Sigmoid colon (tissue), 4 donors: ENCODE data around the gene EXOC3L1.

ENCODE experiments used
- CTCF ChIP-seq, 4 experiments: fragments of 450-650 bp in 3 of 4; fragments of 200-600 bp in 1 of 4; IDR thresholded peaks; one replicate each; pipeline ENCODE4 v1.5.1; 2016 to 2019; ENCODE audit warnings: antibody characterized with exemption in 4 of 4, mild to moderate bottlenecking in 3 of 4, moderate library complexity in 2 of 4
- EP300 ChIP-seq, 4 donors: sonication (generic); formaldehyde crosslinking; IDR thresholded peaks; one replicate each; pipeline ENCODE4 v1.6.1; 2017; ENCODE audit warnings: antibody characterized with exemption in 4 of 4
- POLR2A ChIP-seq, 2 donors: fragments of 450-650 bp; IDR thresholded peaks; one replicate each; pipeline ENCODE4 v1.6.1; 2016; ENCODE audit warnings: antibody characterized with exemption in 2 of 2, mild to moderate bottlenecking in 2 of 2, moderate library complexity in 2 of 2

DNA sequence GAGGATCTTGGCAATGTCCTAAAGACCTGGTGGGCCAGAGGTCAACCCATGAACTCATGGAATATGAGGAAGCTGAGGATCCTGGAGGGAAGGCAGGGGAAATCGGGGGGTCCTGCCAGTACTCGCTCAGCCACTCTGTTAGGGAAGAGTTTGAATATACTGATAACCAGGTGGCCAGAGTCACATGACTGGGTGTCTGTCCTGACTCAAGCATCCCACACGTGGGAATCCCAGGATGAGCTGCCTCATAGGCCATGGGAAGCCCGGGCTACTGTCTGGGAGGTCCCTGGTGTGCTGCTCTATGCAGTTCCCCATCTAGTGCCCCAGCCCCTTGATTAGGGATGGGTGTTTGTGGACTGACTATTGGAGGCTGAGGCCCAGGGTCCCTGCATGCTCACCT, 1.6 kb downstream of the EXOC3L1 start:
- TF ChIP-seq POLR2A (IDR thresholded peaks at IDR 0.05) (no peak), CTCF (IDR thresholded peaks at IDR 0.05) (no peak), EP300 (IDR thresholded peaks at IDR 0.05) (no peak)
